ENCODE data around the gene AGPAT4. TPM values are rescaled to one million over a fixed set of nuclear protein-coding genes. Genes with fewer than 3 reads are reported as not detected.

AGPAT4 gene
- total RNA-seq, 6 experiments from 2014 or later: 0.42 to 1.7 (median 0.78) TPM

DNA sequence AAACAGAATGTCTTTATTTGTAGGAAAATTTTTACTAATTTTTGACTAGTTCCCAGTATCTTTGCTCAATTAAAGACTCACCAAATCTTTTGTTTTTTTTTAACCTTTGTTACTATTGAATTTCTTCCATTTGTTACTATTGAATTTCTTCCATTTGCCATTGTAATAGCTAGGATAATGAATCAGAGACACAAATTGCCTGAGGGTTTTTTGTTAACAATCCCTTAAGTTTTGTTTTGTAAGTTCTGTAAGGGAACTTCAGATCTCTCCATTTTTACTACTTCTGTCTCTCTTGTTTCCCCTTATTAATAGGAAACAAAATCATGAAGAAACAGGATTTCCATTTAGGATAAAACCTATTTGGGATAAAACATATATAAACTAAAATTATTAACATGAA, 177.9 kb downstream of the AGPAT4 start:
- intact Hi-C loops (cut with DNase I): no loop called here
- H3K36me3 ChIP-seq: peaks cover 0 to 47% (median 14%) of the 10 kb centered on the region in 4 donors
- TF ChIP-seq POLR2A (IDR thresholded peaks at IDR 0.05): no peak
- TF ChIP-seq, protein P1, sequence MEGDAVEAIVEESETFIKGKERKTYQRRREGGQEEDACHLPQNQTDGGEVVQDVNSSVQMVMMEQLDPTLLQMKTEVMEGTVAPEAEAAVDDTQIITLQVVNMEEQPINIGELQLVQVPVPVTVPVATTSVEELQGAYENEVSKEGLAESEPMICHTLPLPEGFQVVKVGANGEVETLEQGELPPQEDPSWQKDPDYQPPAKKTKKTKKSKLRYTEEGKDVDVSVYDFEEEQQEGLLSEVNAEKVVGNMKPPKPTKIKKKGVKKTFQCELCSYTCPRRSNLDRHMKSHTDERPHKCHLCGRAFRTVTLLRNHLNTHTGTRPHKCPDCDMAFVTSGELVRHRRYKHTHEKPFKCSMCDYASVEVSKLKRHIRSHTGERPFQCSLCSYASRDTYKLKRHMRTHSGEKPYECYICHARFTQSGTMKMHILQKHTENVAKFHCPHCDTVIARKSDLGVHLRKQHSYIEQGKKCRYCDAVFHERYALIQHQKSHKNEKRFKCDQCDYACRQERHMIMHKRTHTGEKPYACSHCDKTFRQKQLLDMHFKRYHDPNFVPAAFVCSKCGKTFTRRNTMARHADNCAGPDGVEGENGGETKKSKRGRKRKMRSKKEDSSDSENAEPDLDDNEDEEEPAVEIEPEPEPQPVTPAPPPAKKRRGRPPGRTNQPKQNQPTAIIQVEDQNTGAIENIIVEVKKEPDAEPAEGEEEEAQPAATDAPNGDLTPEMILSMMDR (IDR thresholded peaks at IDR 0.05): no peak
- H3K27me3 ChIP-seq: no peaks in the 10 kb centered on the region
- H3K27ac ChIP-seq: no peak overlapping the region
- no peak overlapping the region for H3K4me3 ChIP-seq
- DNase-seq (no peak), ATAC-seq (no peak)
- no peaks in the 10 kb centered on the region for H3K4me1 ChIP-seq
- H3K9me3 ChIP-seq: no peaks in the 10 kb centered on the region

DNA sequence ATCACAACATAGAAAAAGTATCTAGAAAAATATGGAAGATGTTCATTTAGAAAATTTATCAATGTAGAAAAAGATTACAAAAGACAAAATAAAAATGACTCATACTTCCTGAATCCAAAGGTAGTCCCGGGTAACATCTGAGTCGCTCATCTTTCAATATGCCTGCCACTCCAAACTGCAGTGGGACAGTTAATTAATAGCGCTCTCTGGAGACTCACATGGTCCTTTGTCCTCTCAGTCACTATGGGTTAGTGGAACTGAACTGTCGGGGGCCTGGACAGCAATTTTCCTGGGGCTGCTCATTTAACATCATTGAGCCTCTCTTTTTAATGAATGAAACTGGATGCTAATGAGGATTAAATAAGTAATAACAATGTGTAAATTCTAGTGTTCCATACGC, 178.9 kb downstream of the AGPAT4 start:
- TF ChIP-seq, protein P1 (IDR thresholded peaks at IDR 0.05): no peak
- no peak for TF ChIP-seq POLR2A (IDR thresholded peaks at IDR 0.05)
- Histone ChIP-seq H3K9me3 (no peaks in the 10 kb centered on the region), H3K36me3 (peaks cover 0 to 50% (median 14%) of the 10 kb centered on the region in 4 donors), H3K27me3 (no peaks in the 10 kb centered on the region), H3K27ac (no peak overlapping the region), H3K4me1 (no peaks in the 10 kb centered on the region), H3K4me3 (no peak overlapping the region)
- 83% methylated on average over 5 of the region's 5 CpGs for WGBS (ENCODE audit: insufficient coverage, low coverage, low lambda C conversion rate, missing lambda C conversion rate)
- intact Hi-C loops (cut with DNase I): no loop called here
- ATAC-seq: peak in 1 of 4 donors; percentile 40
- DNase-seq: no peak

DNA sequence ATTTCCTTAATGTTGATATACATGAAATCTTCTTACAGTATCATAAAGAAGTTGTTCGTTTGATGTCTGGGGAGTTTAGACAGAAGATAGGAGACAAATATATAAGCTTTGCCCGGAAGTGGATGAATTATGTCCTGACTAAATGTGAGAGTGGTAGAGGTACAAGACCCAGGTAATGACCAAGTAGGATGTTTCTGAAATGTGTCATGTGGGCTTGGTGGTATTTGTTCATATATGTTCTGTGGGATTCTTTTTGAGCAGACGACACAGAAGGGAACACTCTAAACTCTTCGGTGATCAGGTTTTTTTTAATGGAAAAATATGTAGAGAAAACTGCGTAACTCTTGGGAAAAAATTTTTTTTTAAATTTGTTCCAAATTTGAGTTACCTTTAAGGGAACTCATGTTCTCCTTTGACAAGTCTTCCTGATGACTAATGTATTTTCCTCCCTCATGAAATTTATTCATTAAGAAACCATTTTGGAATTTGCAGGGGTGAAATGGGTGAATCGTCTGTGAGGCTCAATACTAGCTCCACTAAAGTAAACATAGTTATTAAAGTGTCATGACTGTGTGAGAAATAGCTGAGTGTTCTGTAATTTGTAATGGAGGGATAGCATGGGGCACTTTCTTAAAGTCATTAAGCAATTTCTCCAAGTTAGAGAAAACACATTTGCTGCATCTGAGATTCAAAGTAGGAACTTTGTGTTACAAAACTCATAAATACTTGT, 181.7 kb downstream of the AGPAT4 start:
- no peaks in the 10 kb centered on the region for H3K9me3 ChIP-seq
- no peak for TF ChIP-seq POLR2A (IDR thresholded peaks at IDR 0.05)
- TF ChIP-seq, protein P1 (IDR thresholded peaks at IDR 0.05): no peak

DNA sequence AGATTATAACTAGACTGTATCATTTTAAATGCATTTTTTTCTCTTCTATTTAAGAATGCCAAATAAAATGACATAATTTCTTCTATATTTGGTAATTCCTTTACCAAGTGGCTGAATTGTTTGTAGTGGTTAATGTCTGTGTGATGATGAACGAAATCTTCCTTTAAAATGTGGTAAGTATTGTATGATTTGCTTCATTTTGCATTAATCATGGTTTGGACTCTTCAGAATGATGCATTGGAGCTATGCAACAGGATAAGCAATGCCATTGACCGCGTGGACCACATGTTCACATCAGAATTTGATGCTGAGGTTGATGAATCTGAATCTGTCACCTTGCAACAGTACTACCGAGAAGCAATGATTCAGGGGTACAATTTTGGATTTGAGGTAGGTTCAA, 182.7 kb downstream of the AGPAT4 start:
- Histone ChIP-seq H3K4me1 (no peaks in the 10 kb centered on the region), H3K27me3 (no peaks in the 10 kb centered on the region), H3K9me3 (no peaks in the 10 kb centered on the region), H3K36me3 (peaks cover 0 to 70% (median 20%) of the 10 kb centered on the region in 4 donors), H3K4me3 (no peak overlapping the region), H3K27ac (no peak overlapping the region)
- intact Hi-C loops (cut with DNase I): no loop called here
- TF ChIP-seq, protein P1 (IDR thresholded peaks at IDR 0.05): no peak
- no peak for TF ChIP-seq POLR2A (IDR thresholded peaks at IDR 0.05)
- ATAC-seq: no peak
- DNase-seq: no peak
- WGBS (ENCODE audit: insufficient coverage, low coverage, low lambda C conversion rate, missing lambda C conversion rate): 92% methylated on average over 4 of the region's 4 CpGs

More for the DNA sequence above, 181.7 kb downstream of the AGPAT4 start:
- no peak for ATAC-seq
- Histone ChIP-seq H3K4me3 (no peak overlapping the region), H3K27ac (no peak overlapping the region), H3K27me3 (no peaks in the 10 kb centered on the region), H3K36me3 (peaks cover 0 to 68% (median 16%) of the 10 kb centered on the region in 4 donors), H3K4me1 (no peaks in the 10 kb centered on the region)
- intact Hi-C loops (cut with DNase I): no loop called here
- no peak for DNase-seq
- WGBS (ENCODE audit: insufficient coverage, low coverage, low lambda C conversion rate, missing lambda C conversion rate): 87% methylated on average over 6 of the region's 6 CpGs
